HG03575 (cell line): ENCODE results near the gene ITSN1.
"Not testable (repeated sequence)": the region's sequence is repeated elsewhere in the genome, so short reads cannot be mapped to it uniquely, and the experiment has no call there.

Source experiments
- ATAC-seq: cut with Tn5 transposase; IDR thresholded peaks from one replicate; pipeline ENCODE4 v1.9.1; 2021; ENCODE audit not compliant: unreplicated experiment, insufficient number of reproducible peaks, low FRiP score; ENCODE audit errors: extremely low read depth

Gene ITSN1

GRCh38 chr21:33894736-33895288, 252.5 kb downstream of the ITSN1 start:
- ATAC-seq, result no peak

GRCh38 chr21:33895356-33895755, 253.1 kb downstream of the ITSN1 start:
- ATAC-seq, result no peak

GRCh38 chr21:33896691-33897090, 254.4 kb downstream of the ITSN1 start:
- no peak for ATAC-seq

DNA sequence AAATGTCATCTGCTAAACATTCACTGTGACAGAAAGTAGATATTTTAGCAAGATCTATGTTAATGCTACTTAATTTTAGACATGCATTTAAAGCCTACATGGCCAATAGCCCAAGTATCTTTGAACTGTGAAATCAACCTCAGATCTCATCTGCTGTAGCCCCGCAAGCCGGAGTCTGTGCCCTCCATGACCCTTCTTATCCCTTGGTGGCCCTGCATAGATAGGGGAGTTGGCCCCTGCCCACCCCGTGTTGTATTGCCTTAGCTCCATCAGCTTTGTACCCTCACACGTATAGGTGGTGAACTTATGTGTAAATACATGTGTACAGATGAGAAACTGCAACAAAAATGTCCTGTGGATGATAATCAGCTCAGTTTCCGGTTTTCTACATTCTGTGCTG, 254.8 kb downstream of the ITSN1 start:
- ATAC-seq, result no peak

- no peak for ATAC-seq
Observed at GRCh38 chr21:33897739-33898138, 255.4 kb downstream of the ITSN1 start.

- no peak for ATAC-seq
Observed at GRCh38 chr21:33898586-33898985, 256.3 kb downstream of the ITSN1 start.

- no peak for ATAC-seq
Observed at GRCh38 chr21:33899199-33899598, 256.9 kb downstream of the ITSN1 start.

DNA sequence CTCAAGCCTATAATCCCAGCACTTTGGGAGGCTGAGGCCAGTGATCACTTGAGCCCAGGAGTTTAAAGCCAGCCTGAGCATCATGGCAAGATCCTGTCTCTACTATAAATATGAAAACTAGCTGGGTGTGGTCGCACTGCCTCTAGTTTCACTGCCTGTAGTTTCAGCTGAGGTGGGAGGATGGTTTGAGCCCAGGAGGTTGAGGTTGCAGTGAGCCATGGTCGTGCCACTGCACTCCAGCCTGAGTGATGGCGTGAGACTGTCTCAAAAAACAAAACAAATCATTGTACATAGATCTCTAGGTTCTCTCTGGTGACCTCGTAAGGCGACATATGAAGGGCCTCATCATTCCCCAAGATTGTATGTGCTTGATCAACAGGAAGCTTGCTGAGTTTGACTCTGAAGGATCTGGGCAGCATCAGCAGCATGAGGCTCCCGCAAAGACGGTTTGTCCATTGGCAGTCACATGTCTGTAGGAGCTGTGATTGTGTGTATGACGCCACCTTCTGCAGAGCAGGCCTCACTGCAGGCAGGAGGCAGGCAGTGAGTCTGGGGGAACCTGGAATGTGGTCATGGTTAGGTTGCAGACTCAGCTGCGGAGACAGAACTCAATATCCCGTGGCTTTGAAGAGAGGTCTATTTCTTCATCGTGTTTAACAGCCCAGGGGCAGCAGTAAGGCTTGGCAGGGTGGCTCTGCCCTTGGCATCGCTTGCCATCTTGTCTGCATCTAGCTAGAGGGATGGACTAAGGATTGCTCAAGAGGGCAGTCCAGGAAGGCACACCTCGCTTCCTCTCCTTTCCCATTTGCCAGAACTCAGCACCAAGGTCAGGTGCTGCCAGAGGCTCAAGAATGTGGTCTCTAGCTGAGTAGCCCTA, 259.3 kb downstream of the ITSN1 start:
- ATAC-seq, result no peak

DNA sequence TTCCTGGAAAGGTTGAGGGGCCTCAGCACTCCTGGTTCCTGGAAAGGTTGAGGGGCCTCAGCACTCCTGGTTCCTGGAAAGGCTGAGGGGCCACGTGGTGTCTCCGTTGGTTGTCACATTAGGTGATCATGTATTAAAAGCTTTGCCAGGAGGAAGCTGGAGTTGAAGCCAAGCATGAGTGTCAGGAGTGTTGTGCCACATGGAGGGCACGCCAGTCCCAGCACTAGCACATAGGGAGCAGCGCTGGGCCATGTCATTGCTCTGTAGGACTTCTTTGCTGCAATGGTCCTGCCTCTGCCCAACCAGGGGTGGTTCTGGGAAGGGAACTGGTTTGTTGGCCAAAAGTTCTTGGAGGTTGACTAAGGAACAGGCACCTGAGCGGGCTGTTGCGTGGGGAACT, 260.0 kb downstream of the ITSN1 start:
- no peak for ATAC-seq

- ATAC-seq, result no peak
Observed at GRCh38 chr21:33904041-33904440, 261.7 kb downstream of the ITSN1 start.

GRCh38 chr21:33908760-33909159, 266.5 kb downstream of the ITSN1 start:
- no peak for ATAC-seq

DNA sequence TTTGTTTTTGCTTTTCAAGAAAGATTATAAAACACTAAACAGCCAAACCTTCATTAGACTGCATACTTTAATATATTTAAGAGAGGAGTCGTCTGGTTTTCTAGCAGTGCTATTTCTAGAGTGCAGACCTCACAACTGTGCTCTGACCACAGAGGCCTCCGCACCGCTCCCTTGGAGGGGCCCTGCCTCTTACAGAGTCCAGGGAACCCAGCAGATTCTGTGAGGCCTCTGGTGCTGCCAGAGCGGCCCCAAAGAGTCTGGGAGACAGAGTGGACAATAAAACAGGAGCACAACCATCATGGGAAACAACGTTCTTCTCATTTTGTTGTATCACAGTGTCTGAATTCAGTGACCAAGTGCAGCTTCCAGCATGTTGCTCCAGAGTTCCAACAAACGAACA, 267.5 kb downstream of the ITSN1 start:
- no peak for ATAC-seq

GRCh38 chr21:33914188-33914587, 271.9 kb downstream of the ITSN1 start:
- ATAC-seq, result no peak

GRCh38 chr21:33915368-33916199, 273.3 kb downstream of the ITSN1 start, which contains the start of gene ATP5PO:
Gene ATP5PO, minus strand, starts transcription at chr21:33915804. Its CDS starts 41 bp downstream, at chr21:33915763.
- ATAC-seq, result peak; percentile 85

- ATAC-seq, result no peak
Observed at GRCh38 chr21:33916200-33916567, 273.9 kb downstream of the ITSN1 start.

GRCh38 chr21:33917421-33917820, 275.1 kb downstream of the ITSN1 start:
- ATAC-seq, result no peak

DNA sequence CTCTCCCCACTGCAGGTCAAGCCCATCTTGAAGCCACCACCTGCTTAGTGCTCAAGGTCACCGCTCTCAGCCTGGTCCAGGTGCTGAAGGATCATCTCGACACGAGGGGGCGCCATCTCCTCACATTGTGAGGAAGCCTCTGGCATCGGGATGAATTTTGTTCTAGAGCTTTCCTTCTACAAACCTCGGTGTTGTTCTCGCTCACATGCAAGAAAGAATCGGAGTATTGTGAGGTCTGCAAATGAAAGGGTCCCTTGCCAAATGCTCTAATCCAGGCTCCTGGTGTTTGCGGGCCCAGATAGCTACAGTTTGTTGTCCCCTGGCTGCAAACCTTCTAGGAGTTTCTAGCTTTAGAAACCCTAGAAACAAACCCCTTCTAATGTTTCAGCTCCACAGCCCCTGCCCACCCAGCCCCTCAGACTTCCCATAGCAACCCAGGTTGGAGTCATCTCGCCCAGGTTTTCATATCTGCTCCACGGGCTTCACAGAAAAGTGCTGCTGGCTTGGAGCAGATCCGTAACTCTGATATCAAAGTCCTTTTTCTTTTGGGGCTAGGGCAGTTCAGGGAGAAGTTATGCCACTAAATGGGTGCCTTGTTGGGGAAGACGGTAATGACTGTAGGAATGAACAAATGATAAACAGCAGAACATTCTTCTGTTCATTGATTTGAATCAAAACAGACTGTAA, 281.9 kb downstream of the ITSN1 start:
- ATAC-seq, result no peak

DNA sequence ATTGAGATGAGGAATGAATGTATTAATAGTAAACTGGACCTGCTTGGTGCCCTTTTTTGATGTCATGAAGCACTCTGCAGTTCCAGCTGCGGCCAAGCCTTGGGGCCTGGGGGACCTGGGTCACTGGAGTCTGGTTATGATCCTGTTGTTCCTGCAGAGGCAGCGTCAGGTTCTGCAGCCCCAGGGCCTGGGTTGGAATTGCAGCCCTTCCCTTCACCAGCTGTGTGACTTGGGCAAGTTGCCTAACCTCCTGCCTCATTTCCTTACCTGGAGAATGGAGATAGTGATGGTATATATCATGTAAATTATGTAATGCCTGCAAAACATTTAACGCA, 282.4 kb downstream of the ITSN1 start:
- ATAC-seq, result no peak

- not testable (repeated sequence) for ATAC-seq
Observed at GRCh38 chr21:33926248-33926647, 283.9 kb downstream of the ITSN1 start.
